Neural progenitor cell (in vitro differentiated cells): ENCODE results near the gene DMPK. TPM values are rescaled to one million over a fixed set of nuclear protein-coding genes. Genes with fewer than 3 reads are reported as not detected.

ENCODE experiments used
- DNase-seq: peaks from one replicate; pipeline ENCODE4 v3.0.0-alpha.2; 2016; ENCODE audit warnings: low spot score
- H2AFZ ChIP-seq: fragments of 200-600 bp; sonication (generic); replicated peaks from 2 replicates; pipeline ENCODE4 v1.6.1; 2016; ENCODE audit warnings: antibody characterized with exemption
- H3F3A ChIP-seq: fragments of 200-600 bp; sonication (generic); 2 replicates; pipeline ENCODE4 v1.6.1; 2016; ENCODE audit warnings: antibody characterized with exemption, low read depth
- H3K27ac ChIP-seq: fragments of 200-600 bp; sonication (generic); 2 replicates; pipeline ENCODE4 v1.5.1; 2016; ENCODE audit warnings: mild to moderate bottlenecking
- H3K27me3 ChIP-seq: fragments of 200-600 bp; sonication (generic); 2 replicates; pipeline ENCODE4 v1.6.1; 2016; ENCODE audit warnings: mild to moderate bottlenecking, moderate library complexity
- H3K36me3 ChIP-seq: fragments of 200-600 bp; sonication (generic); 2 replicates; pipeline ENCODE4 v1.5.1; 2016
- H3K4me1 ChIP-seq: fragments of 200-600 bp; sonication (generic); 2 replicates; pipeline ENCODE4 v1.6.1; 2016; ENCODE audit warnings: mixed run types
- H3K4me2 ChIP-seq: fragments of 200-600 bp; sonication (generic); 2 replicates; pipeline ENCODE4 v1.6.1; 2016
- H3K4me3 ChIP-seq: fragments of 200-600 bp; sonication (generic); 2 replicates; pipeline ENCODE4 v1.5.1; 2016
- H3K79me2 ChIP-seq: fragments of 200-600 bp; sonication (generic); 2 replicates; pipeline ENCODE4 v1.6.1; 2016; ENCODE audit warnings: low read depth
- H3K9ac ChIP-seq: fragments of 200-600 bp; sonication (generic); 2 replicates; pipeline ENCODE4 v1.6.1; 2016
- H3K9me3 ChIP-seq: fragments of 200-600 bp; sonication (generic); 2 replicates; pipeline ENCODE4 v1.5.1; 2016; ENCODE audit warnings: low read depth
- H4K20me1 ChIP-seq: fragments of 200-600 bp; sonication (generic); 2 replicates; pipeline ENCODE4 v1.6.1; 2016; ENCODE audit warnings: low read depth
- H3K27ac Mint-ChIP-seq: 3 replicates; pipeline ENCODE4 v1.8.0; 2021; ENCODE audit warnings: mixed read lengths
- H3K27me3 Mint-ChIP-seq: 2 replicates; pipeline ENCODE4 v1.8.0; 2022; ENCODE audit warnings: low read depth, mild to moderate bottlenecking, inconsistent platforms, moderate library complexity, mixed read lengths; ENCODE audit not compliant: insufficient read depth
- H3K36me3 Mint-ChIP-seq: 3 replicates; pipeline ENCODE4 v1.8.0; 2021; ENCODE audit warnings: mixed read lengths
- H3K4me1 Mint-ChIP-seq: 3 replicates; pipeline ENCODE4 v1.8.0; 2021; ENCODE audit warnings: mixed read lengths
- H3K4me3 Mint-ChIP-seq: 3 replicates; pipeline ENCODE4 v1.8.0; 2021; ENCODE audit warnings: mild to moderate bottlenecking, moderate library complexity, mixed read lengths
- H3K9me3 Mint-ChIP-seq: 3 replicates; pipeline ENCODE4 v1.8.0; 2020; ENCODE audit warnings: mixed read lengths
- CTCF ChIP-seq: fragments of 200-600 bp; sonication (generic); IDR thresholded peaks from 2 replicates; pipeline ENCODE4 v1.5.1; 2017; ENCODE audit warnings: antibody characterized with exemption, mild to moderate bottlenecking
- EZH2 ChIP-seq: fragments of 200-600 bp; sonication (generic); IDR thresholded peaks from 2 replicates; pipeline ENCODE4 v1.6.1; 2017; ENCODE audit warnings: antibody characterized with exemption, mild to moderate bottlenecking, moderate library complexity
- EZH2phosphoT487 ChIP-seq: fragments of 200-600 bp; sonication (generic); IDR thresholded peaks from 2 replicates; pipeline ENCODE4 v1.6.1; 2017; ENCODE audit warnings: antibody characterized with exemption
- total RNA-seq: library from RNA; depleted of rRNA; stranded (reverse); fragments of >200 nt; gene quantifications from 2 replicates; pipeline ENCODE4 v1.2.3, GENCODE V29; 2015; ENCODE audit warnings: low replicate concordance

Gene DMPK
- total RNA-seq, 1 donor from 2014 or later: 5.5 TPM

DNA sequence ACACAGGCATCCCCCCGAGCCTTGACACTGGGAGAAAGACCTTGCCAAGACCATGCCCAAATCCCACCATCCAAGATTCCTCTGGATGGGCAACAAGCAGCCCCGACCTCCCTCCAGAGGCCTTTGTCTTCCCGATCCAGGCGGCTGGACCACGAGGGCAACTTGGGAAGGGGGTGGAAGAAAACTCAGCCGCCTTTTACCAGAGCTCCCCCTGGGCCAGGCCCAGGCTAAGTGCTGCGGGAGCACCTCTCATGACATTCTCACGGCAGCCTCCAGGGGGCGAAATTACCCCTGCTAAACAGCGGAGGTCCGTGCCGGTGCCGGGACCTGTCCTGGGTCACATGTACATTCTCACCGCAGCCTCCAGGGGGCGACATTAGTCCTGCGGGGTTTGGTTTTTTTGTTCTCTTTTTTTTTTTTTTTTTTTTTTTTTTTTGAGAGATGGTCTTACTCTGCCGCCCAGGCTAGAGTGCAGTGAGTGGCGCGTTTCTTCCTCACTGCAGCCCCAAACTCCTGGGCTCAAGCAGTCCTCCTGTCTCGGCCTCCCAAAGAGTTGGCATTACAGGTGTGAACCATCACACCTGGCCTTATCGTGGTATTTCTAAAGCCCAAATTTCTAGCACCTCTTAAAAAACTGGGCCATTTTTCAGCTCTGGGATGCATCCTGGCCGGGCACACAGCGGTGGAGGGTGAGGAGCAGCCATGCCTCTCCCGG, 34.9 kb upstream of the DMPK start:
- Mint-ChIP-seq H3K4me3 (peak overlapping the region; percentile 75), H3K36me3 (peaks cover 11% of the 10 kb centered on the region), H3K27ac (peak overlapping the region; percentile 25), H3K27me3 (peaks cover 4% of the 10 kb centered on the region), H3K4me1 (peaks cover 11% of the 10 kb centered on the region), H3K9me3 (no peaks in the 10 kb centered on the region)
- H3K9me3 ChIP-seq: no peaks in the 10 kb centered on the region
- H3K36me3 ChIP-seq: no peaks in the 10 kb centered on the region
- no peak overlapping the region for H3K9ac ChIP-seq
- peak overlapping the region; percentile 85 for H3K4me2 ChIP-seq
- H3K4me3 ChIP-seq: no peak overlapping the region
- H3K27ac ChIP-seq: peak overlapping the region; percentile 53
- peak; percentile 97 for DNase-seq
- peaks cover 23% of the 10 kb centered on the region for H3K4me1 ChIP-seq
- peaks cover 12% of the 10 kb centered on the region for H3K27me3 ChIP-seq
- peaks cover 53% of the 10 kb centered on the region for H3F3A ChIP-seq
- H3K79me2 ChIP-seq: no peaks in the 10 kb centered on the region
- H4K20me1 ChIP-seq: peaks cover 20% of the 10 kb centered on the region
- peak; percentile 94 for TF ChIP-seq CTCF
- no peak for TF ChIP-seq EZH2phosphoT487
- H2AFZ ChIP-seq: no peak overlapping the region

GRCh38 chr19:45816236-45817009, 34.1 kb upstream of the DMPK start:
- Mint-ChIP-seq H3K36me3 (peaks cover 11% of the 10 kb centered on the region), H3K27ac (no peak overlapping the region), H3K9me3 (no peaks in the 10 kb centered on the region), H3K27me3 (peaks cover 4% of the 10 kb centered on the region), H3K4me1 (peaks cover 11% of the 10 kb centered on the region), H3K4me3 (peak overlapping the region; percentile 91)
- Histone ChIP-seq H3K4me2 (peak overlapping the region; percentile 85), H3F3A (peaks cover 56% of the 10 kb centered on the region), H3K27me3 (peaks cover 12% of the 10 kb centered on the region), H3K9me3 (no peaks in the 10 kb centered on the region), H3K27ac (no peak overlapping the region), H3K36me3 (no peaks in the 10 kb centered on the region), H3K79me2 (no peaks in the 10 kb centered on the region), H4K20me1 (peaks cover 20% of the 10 kb centered on the region), H3K4me1 (peaks cover 23% of the 10 kb centered on the region), H2AFZ (no peak overlapping the region), H3K9ac (no peak overlapping the region), H3K4me3 (peak overlapping the region; percentile 44)
- TF ChIP-seq CTCF (no peak), EZH2phosphoT487 (no peak), EZH2 (no peak)
- DNase-seq: peak; percentile 14

GRCh38 chr19:45815481-45816216, 33.4 kb upstream of the DMPK start:
- peak overlapping the region; percentile 91 for H3K4me3 Mint-ChIP-seq
- Histone ChIP-seq H3K4me1 (peaks cover 23% of the 10 kb centered on the region), H3K9ac (no peak overlapping the region), H2AFZ (no peak overlapping the region), H3K9me3 (no peaks in the 10 kb centered on the region), H3K27me3 (peaks cover 12% of the 10 kb centered on the region), H3K4me2 (peak overlapping the region; percentile 85), H3K79me2 (no peaks in the 10 kb centered on the region), H3K4me3 (peak overlapping the region; percentile 44), H3F3A (peaks cover 56% of the 10 kb centered on the region), H4K20me1 (peaks cover 20% of the 10 kb centered on the region), H3K27ac (no peak overlapping the region), H3K36me3 (no peaks in the 10 kb centered on the region)
- DNase-seq: peak; percentile 85
- no peak for TF ChIP-seq EZH2phosphoT487
- no peak for TF ChIP-seq EZH2
- peaks cover 9% of the 10 kb centered on the region for H3K36me3 Mint-ChIP-seq
- peaks cover 11% of the 10 kb centered on the region for H3K4me1 Mint-ChIP-seq
- H3K9me3 Mint-ChIP-seq: no peaks in the 10 kb centered on the region
- peak overlapping the region; percentile 85 for H3K27ac Mint-ChIP-seq
- peaks cover 4% of the 10 kb centered on the region for H3K27me3 Mint-ChIP-seq
